Ascending aorta (tissue), 2 donors: ENCODE results near the gene PACS2. TPM values are rescaled to one million over a fixed set of nuclear protein-coding genes. Genes with fewer than 3 reads are reported as not detected.
"Not testable (repeated sequence)": the region's sequence is repeated elsewhere in the genome, so short reads cannot be mapped to it uniquely, and the experiment has no call there.

Experiments
- DNase-seq, 2 donors: peaks; one replicate each; pipeline ENCODE4 v3.0.0-alpha.2; 2019; ENCODE audit warnings: low spot score in 2 of 2
- H3K27ac ChIP-seq, 2 donors: fragments of 200-600 bp; sonication (generic); one replicate each; pipeline ENCODE4 v1.5.1; 2016 to 2017; ENCODE audit warnings: mild to moderate bottlenecking in 1 of 2
- H3K27me3 ChIP-seq: fragments of 200-600 bp; sonication (generic); one replicate; pipeline ENCODE4 v1.5.1; 2017
- H3K36me3 ChIP-seq, 2 donors: fragments of 200-600 bp; sonication (generic); one replicate each; pipeline ENCODE4 v1.5.1; 2016
- H3K4me1 ChIP-seq, 2 donors: fragments of 200-600 bp; sonication (generic); one replicate each; pipeline ENCODE4 v1.5.1; 2016 to 2017; ENCODE audit warnings: mild to moderate bottlenecking in 1 of 2
- H3K4me3 ChIP-seq, 2 donors: fragments of 200-600 bp; sonication (generic); one replicate each; pipeline ENCODE4 v1.5.1; 2016 to 2017; ENCODE audit warnings: mild to moderate bottlenecking in 1 of 2
- H3K9me3 ChIP-seq, 2 donors: fragments of 200-600 bp; sonication (generic); one replicate each; pipeline ENCODE4 v1.5.1; 2016
- intact Hi-C: fragments of 100-400 bp; cut with DNase I; formaldehyde crosslinking; loops from one replicate; pipeline ENCODE4 v1.15.1; 2023
- total RNA-seq: library from RNA; depleted of rRNA; stranded (reverse); fragments of >200 nt; gene quantifications from one replicate; pipeline ENCODE4 v1.1.0, GENCODE V29; 2016
- TF ChIP-seq, protein P1 (sequence below), 3 experiments: fragments of 200-600 bp in 2 of 3; fragments of 450-650 bp in 1 of 3; sonication (generic) in 2 of 3; IDR thresholded peaks; one replicate each; pipeline ENCODE4 v1.5.1; 2016 to 2019; ENCODE audit warnings: antibody characterized with exemption in 3 of 3, mild to moderate bottlenecking in 1 of 3, moderate library complexity in 1 of 3

Gene PACS2
- total RNA-seq, 1 donor from 2014 or later = 153 TPM

DNA sequence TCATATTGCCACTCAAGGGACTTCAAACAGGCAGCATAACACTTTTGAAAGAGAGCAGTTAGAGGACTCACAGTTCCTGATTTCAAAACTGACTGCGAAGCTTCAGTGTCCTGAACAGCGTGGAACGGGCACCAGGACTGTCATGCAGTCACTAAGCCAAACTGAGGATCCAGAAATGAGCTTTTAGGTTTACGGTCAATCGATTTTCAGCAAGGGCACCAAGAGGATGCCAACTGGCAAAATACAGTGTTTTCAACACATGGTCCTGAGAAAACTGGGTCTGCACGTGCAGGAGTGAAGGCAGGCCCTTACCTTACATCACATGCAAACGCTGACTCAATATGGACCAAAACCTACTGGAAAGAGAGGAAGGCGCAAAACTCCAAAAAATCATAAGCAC lies 29.4 kb upstream of the PACS2 start:
- TF ChIP-seq, protein P1, sequence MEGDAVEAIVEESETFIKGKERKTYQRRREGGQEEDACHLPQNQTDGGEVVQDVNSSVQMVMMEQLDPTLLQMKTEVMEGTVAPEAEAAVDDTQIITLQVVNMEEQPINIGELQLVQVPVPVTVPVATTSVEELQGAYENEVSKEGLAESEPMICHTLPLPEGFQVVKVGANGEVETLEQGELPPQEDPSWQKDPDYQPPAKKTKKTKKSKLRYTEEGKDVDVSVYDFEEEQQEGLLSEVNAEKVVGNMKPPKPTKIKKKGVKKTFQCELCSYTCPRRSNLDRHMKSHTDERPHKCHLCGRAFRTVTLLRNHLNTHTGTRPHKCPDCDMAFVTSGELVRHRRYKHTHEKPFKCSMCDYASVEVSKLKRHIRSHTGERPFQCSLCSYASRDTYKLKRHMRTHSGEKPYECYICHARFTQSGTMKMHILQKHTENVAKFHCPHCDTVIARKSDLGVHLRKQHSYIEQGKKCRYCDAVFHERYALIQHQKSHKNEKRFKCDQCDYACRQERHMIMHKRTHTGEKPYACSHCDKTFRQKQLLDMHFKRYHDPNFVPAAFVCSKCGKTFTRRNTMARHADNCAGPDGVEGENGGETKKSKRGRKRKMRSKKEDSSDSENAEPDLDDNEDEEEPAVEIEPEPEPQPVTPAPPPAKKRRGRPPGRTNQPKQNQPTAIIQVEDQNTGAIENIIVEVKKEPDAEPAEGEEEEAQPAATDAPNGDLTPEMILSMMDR (IDR thresholded peaks at IDR 0.05) = no peak
- Histone ChIP-seq H3K27me3 (no peaks in the 10 kb centered on the region), H3K27ac (no peak overlapping the region), H3K4me3 (no peak overlapping the region), H3K4me1 (peaks cover 0 to 4% of the 10 kb centered on the region in 2 donors), H3K9me3 (no peaks in the 10 kb centered on the region), H3K36me3 (peaks cover 8 to 11% of the 10 kb centered on the region in 2 donors)
- intact Hi-C loops = no loop called here
- DNase-seq = no peak

GRCh38 chr14:105286759-105287144 lies 27.8 kb upstream of the PACS2 start:
- Histone ChIP-seq H3K36me3 (peaks cover 6 to 8% of the 10 kb centered on the region in 2 donors), H3K27me3 (no peaks in the 10 kb centered on the region), H3K27ac (no peak overlapping the region), H3K4me1 (peaks cover 0 to under 1% of the 10 kb centered on the region in 2 donors), H3K4me3 (no peak overlapping the region), H3K9me3 (no peaks in the 10 kb centered on the region)
- intact Hi-C loops = no loop called here
- TF ChIP-seq, protein P1 (IDR thresholded peaks at IDR 0.05) = no peak
- DNase-seq = no peak

GRCh38 chr14:105287249-105288102 lies 27.1 kb upstream of the PACS2 start:
- Histone ChIP-seq H3K27me3 (no peaks in the 10 kb centered on the region), H3K4me1 (peaks cover 0 to 2% of the 10 kb centered on the region in 2 donors), H3K27ac (no peak overlapping the region), H3K4me3 (no peak overlapping the region), H3K36me3 (peaks cover 6 to 8% of the 10 kb centered on the region in 2 donors), H3K9me3 (no peaks in the 10 kb centered on the region)
- DNase-seq = no peak
- intact Hi-C loops = no loop called here
- TF ChIP-seq, protein P1 (IDR thresholded peaks at IDR 0.05) = no peak

- H3K9me3 ChIP-seq, DNase-seq, H3K4me3 ChIP-seq, H3K27me3 ChIP-seq, H3K27ac ChIP-seq, intact Hi-C loops, H3K4me1 ChIP-seq, H3K36me3 ChIP-seq: not testable (repeated sequence)
Measured at GRCh38 chr14:105288936-105289335, 25.6 kb upstream of the PACS2 start.

DNA sequence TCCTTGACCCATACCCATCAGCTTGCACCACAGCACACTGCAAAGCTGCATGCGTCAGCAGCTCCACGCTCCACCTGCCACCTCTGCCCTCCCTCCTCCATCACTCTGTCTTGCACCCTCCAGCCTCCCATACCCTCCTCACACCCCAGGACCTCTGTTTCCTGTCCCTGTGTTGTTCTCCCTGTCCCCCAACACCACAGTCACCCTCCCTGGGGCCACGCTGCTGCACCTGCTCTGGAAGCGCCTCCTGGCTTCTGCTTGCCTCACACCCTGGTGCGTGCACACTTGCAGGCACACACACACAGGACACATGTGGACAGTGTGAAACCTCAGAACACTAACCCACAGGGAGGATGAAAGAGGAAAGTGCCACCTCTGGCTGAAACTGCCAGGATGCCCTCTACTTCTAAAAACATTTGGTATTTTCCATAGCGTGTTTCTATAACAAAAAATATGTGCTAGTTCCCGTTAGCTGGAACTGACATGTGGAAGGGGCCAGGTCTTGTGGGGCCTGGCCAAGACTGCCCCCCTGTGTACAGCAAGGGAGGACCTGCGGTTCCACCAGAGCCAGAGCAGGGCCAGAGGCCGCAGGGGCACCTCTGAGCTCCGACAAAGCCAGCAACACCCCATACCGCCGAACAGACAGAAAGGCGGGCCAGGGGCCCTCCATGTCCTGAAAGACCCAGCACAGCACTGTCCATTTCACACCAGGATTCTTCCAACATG lies 23.8 kb upstream of the PACS2 start:
- no peak for DNase-seq
- Histone ChIP-seq H3K27me3 (no peaks in the 10 kb centered on the region), H3K9me3 (no peaks in the 10 kb centered on the region), H3K27ac (no peak overlapping the region), H3K4me3 (no peak overlapping the region), H3K36me3 (peaks cover 0 to 2% of the 10 kb centered on the region in 2 donors), H3K4me1 (peaks cover 4 to 7% of the 10 kb centered on the region in 2 donors)
- intact Hi-C loops = no loop called here
- TF ChIP-seq, protein P1 (IDR thresholded peaks at IDR 0.05) = no peak
